GM13977 (cell line): ENCODE measurements around the gene SERPINA4.

Source experiments
- DNase-seq: peaks from one replicate; pipeline ENCODE4 v3.0.0; 2012; ENCODE audit warnings: low spot score
- CTCF ChIP-seq: IDR thresholded peaks from 2 replicates; pipeline ENCODE4 v1.5.1; 2012; ENCODE audit warnings: mild to moderate bottlenecking, control low read depth; ENCODE audit not compliant: insufficient read depth; ENCODE audit errors: extremely low read depth, missing control alignments
- in situ Hi-C: fragments of 300-500 bp; cut with MboI; formaldehyde crosslinking; loops from one replicate; pipeline ENCODE4 v1.12.0; 2022; ENCODE audit warnings: low sequenced_read_pairs, low pct_unique_long_range_greater_than_20kb, mixed read lengths, inconsistent platforms; ENCODE audit not compliant: unreplicated experiment

SERPINA4 gene

GRCh38 chr14:94611179-94611578 is 49.9 kb downstream of the SERPINA4 start:
- in situ Hi-C loops, result no loop called here
- no peak for TF ChIP-seq CTCF
- DNase-seq, result no peak

GRCh38 chr14:94612174-94612573 is 50.9 kb downstream of the SERPINA4 start, which contains the start of gene SERPINA3:
SERPINA3 (plus strand) TSS chr14:94612391; CDS start chr14:94614442, 2,051 bp downstream.
- no peak for DNase-seq
- TF ChIP-seq CTCF, result no peak
- in situ Hi-C loops, result no loop called here

GRCh38 chr14:94612580-94613554 is 51.6 kb downstream of the SERPINA4 start:
- no peak for TF ChIP-seq CTCF
- in situ Hi-C loops, result no loop called here
- DNase-seq, result no peak

- in situ Hi-C loops, result no loop called here
- DNase-seq, result no peak
- no peak for TF ChIP-seq CTCF
Observed at GRCh38 chr14:94613720-94614644, 52.7 kb downstream of the SERPINA4 start.

GRCh38 chr14:94614802-94615201 is 53.6 kb downstream of the SERPINA4 start:
- in situ Hi-C loops, result no loop called here
- no peak for TF ChIP-seq CTCF

GRCh38 chr14:94615254-94615653 is 54.0 kb downstream of the SERPINA4 start:
- in situ Hi-C loops, result no loop called here
- TF ChIP-seq CTCF, result no peak
- no peak for DNase-seq

More at GRCh38 chr14:94614802-94615201, 53.6 kb downstream of the SERPINA4 start:
- DNase-seq, result no peak
